Measurements from ENCODE around the gene HOXA11.

HOXA11 gene

DNA sequence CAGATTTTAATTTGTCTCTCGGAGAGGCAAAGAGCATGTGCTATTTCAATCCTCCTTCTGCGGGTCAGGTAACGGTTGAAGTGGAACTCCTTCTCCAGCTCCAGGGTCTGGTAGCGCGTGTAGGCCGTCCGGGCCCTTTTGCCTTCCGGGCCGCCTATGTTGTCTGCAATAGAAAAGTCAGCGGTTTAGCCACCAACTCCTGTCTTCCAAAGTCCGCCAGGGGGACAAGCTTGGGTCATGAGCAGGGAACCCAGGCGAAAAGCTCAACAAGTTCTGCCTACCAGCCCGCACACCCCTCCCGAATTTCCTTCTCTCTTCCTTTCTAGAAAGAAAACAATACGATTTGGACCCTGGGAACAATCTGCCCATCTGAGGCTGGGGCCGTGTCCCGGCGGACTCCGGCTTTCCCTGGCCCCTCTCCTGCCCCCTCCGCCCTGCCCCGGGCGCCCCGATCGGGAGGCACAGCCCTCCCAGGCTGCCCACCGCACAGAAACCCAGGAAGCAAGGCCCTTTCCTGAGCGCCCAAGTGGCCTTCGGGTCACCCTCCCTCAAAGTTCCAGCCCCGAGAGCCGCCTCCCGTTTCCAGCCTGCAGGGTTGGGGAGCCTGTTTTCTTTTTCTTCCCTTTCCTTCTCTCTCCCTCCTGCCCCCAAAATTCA is 43.0 kb downstream of the HOXA11 start:
- no peaks in the 10 kb centered on the region for H4K20me1 ChIP-seq (ENCODE audit: control insufficient read depth, insufficient read depth, low read depth, low read length)
- no peak overlapping the region for H3K27ac ChIP-seq (ENCODE audit: low read depth, low read length)
- TF ChIP-seq EZH2phosphoT487 (IDR thresholded peaks at IDR 0.05; ENCODE audit: borderline replicate concordance, low read length), result no peak
- TF ChIP-seq, protein P1, sequence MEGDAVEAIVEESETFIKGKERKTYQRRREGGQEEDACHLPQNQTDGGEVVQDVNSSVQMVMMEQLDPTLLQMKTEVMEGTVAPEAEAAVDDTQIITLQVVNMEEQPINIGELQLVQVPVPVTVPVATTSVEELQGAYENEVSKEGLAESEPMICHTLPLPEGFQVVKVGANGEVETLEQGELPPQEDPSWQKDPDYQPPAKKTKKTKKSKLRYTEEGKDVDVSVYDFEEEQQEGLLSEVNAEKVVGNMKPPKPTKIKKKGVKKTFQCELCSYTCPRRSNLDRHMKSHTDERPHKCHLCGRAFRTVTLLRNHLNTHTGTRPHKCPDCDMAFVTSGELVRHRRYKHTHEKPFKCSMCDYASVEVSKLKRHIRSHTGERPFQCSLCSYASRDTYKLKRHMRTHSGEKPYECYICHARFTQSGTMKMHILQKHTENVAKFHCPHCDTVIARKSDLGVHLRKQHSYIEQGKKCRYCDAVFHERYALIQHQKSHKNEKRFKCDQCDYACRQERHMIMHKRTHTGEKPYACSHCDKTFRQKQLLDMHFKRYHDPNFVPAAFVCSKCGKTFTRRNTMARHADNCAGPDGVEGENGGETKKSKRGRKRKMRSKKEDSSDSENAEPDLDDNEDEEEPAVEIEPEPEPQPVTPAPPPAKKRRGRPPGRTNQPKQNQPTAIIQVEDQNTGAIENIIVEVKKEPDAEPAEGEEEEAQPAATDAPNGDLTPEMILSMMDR (IDR thresholded peaks at IDR 0.05; ENCODE audit: low read depth, low read length, poor library complexity, severe bottlenecking), result no peak
- H3K4me3 ChIP-seq (ENCODE audit: low read length), result peak overlapping the region; percentile 70
- H3K27me3 ChIP-seq (ENCODE audit: control insufficient read depth, low read length), result peaks cover 38% of the 10 kb centered on the region
- peak overlapping the region; percentile 75 for H3K4me2 ChIP-seq (ENCODE audit: low read length)
- no peaks in the 10 kb centered on the region for H3K36me3 ChIP-seq (ENCODE audit: control insufficient read depth, low read length)
- H3K79me2 ChIP-seq (ENCODE audit: control insufficient read depth, low read length), result no peaks in the 10 kb centered on the region
- no peaks in the 10 kb centered on the region for H3K9me2 ChIP-seq (replicated peaks; ENCODE audit: control insufficient read depth, low read length)
- 0 out of 2 replicates have a peak, but pooled peaks cover 5% of the 10 kb centered on the region for H3K4me1 ChIP-seq (ENCODE audit: control insufficient read depth, low read length)
- H3K9me3 ChIP-seq (ENCODE audit: control insufficient read depth, insufficient read depth, low read length), result no peaks in the 10 kb centered on the region
- H3F3A ChIP-seq (ENCODE audit: control insufficient read depth, insufficient read depth), result no peaks in the 10 kb centered on the region

DNA sequence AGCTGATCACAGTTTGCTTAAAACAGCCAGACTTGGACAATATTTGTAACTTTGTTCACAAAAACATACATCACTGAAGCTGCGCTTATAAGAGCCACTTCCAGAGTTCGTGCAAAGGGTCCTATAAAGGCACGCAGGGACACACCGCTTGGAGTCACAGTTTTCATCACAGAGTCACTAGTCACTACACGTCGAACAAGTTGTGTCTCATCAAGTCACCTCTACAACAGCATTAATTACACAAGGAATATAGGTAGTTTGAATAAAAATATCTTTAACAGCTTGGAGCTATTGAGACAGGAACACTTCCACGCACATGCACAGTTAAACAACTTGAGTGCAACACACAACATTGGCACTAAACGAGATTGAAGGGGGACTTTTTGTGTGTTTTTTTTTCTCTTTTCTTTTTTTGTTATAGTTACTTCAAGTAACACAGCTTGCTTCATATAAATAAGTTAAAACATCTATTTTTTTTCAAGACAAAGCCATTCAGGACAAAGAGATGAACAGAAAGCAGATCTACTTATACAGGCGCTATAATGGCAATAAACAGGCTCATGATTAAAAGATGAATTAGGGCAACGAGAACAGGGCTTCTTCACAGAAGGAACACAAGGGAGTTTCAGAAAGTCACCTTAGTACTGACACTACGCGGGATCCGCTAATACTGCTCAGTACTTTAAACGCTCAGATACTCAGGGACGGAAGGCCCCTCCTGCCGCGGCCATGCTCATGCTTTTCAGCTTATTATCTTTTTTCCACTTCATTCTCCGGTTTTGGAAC is 43.7 kb downstream of the HOXA11 start:
- Histone ChIP-seq H3K4me2 (ENCODE audit: low read length) (no peak overlapping the region), H3K9me3 (ENCODE audit: control insufficient read depth, insufficient read depth, low read length) (no peaks in the 10 kb centered on the region), H3K79me2 (ENCODE audit: control insufficient read depth, low read length) (no peaks in the 10 kb centered on the region), H3K4me3 (ENCODE audit: low read length) (no peak overlapping the region), H3F3A (ENCODE audit: control insufficient read depth, insufficient read depth) (no peaks in the 10 kb centered on the region), H4K20me1 (ENCODE audit: control insufficient read depth, insufficient read depth, low read depth, low read length) (no peaks in the 10 kb centered on the region), H3K36me3 (ENCODE audit: control insufficient read depth, low read length) (no peaks in the 10 kb centered on the region), H3K27ac (ENCODE audit: low read depth, low read length) (no peak overlapping the region), H3K9me2 (replicated peaks; ENCODE audit: control insufficient read depth, low read length) (no peaks in the 10 kb centered on the region), H3K4me1 (ENCODE audit: control insufficient read depth, low read length) (0 out of 2 replicates have a peak, but pooled peaks cover 5% of the 10 kb centered on the region), H3K27me3 (ENCODE audit: control insufficient read depth, low read length) (peaks cover 38% of the 10 kb centered on the region)
- TF ChIP-seq, protein P1 (IDR thresholded peaks at IDR 0.05; ENCODE audit: low read depth, low read length, poor library complexity, severe bottlenecking), result no peak
- no peak for TF ChIP-seq EZH2phosphoT487 (IDR thresholded peaks at IDR 0.05; ENCODE audit: borderline replicate concordance, low read length)

DNA sequence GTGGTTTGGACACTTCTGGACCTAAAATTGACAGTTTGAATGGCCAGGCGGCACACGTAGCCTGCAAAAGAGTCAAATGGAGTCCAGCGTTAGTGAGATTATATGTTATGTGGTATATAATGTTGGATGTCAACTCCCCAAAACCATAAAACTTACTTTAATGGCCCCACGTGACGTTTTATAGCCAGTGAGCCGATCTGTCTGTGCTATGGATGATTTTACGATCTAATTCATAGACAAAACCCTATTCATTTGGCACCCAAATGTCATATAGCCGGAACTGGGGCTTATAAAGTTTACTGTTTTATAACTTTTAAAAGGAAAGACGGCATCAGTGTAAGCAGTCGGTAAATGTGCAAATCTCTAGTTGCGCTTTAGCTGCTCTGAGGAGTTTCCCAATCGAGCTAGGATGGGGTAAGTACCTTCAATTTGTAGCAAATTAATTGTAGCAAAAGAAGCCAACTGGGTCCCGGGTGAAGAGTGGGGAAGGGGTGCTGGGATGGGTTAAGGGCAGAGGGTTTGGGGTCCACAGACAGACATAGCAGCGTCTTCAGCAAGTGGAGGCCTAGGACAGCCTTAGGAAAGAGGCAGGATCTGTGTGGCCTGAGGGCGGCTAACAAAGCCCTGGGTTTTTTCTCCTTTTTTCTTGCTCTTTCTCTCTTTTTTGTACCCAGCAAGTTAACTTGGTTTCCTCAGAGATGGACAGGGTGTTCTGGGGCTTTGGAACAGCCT is 44.7 kb downstream of the HOXA11 start:
- Histone ChIP-seq H3K4me2 (ENCODE audit: low read length) (no peak overlapping the region), H3K9me3 (ENCODE audit: control insufficient read depth, insufficient read depth, low read length) (no peaks in the 10 kb centered on the region), H3K36me3 (ENCODE audit: control insufficient read depth, low read length) (no peaks in the 10 kb centered on the region), H3K9me2 (replicated peaks; ENCODE audit: control insufficient read depth, low read length) (no peaks in the 10 kb centered on the region), H3K79me2 (ENCODE audit: control insufficient read depth, low read length) (no peaks in the 10 kb centered on the region), H3K4me3 (ENCODE audit: low read length) (no peak overlapping the region), H3K27ac (ENCODE audit: low read depth, low read length) (no peak overlapping the region), H3K4me1 (ENCODE audit: control insufficient read depth, low read length) (0 out of 2 replicates have a peak, but pooled peaks cover 5% of the 10 kb centered on the region), H3K27me3 (ENCODE audit: control insufficient read depth, low read length) (peaks cover 42% of the 10 kb centered on the region), H4K20me1 (ENCODE audit: control insufficient read depth, insufficient read depth, low read depth, low read length) (no peaks in the 10 kb centered on the region), H3F3A (ENCODE audit: control insufficient read depth, insufficient read depth) (no peaks in the 10 kb centered on the region)
- TF ChIP-seq, protein P1 (IDR thresholded peaks at IDR 0.05; ENCODE audit: low read depth, low read length, poor library complexity, severe bottlenecking), result no peak
- TF ChIP-seq EZH2phosphoT487 (IDR thresholded peaks at IDR 0.05; ENCODE audit: borderline replicate concordance, low read length), result no peak

Measured in DOHH2 (cell line).